ENCODE results near the gene TMEM115.

DNA sequence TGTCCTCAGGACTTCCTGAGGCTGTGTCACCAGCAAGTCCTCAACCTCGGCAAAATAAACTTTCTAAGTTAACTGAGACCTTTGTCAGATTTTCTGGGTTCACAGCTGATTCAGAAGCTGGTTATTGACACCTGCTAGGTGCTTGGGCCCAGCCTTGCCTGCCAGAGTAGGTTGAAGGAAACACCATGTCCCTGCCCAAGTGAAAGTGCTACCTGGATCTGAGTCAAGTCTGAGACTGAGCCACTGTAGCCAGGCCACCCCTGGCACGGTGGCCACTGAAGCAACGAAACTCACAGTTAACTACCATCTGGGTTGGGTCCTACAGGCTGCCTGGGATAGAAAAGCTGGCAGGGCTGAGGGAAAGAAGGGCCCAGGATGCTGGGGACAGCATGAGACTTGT lies 45.0 kb downstream of the TMEM115 start:
- TF ChIP-seq, protein P1, sequence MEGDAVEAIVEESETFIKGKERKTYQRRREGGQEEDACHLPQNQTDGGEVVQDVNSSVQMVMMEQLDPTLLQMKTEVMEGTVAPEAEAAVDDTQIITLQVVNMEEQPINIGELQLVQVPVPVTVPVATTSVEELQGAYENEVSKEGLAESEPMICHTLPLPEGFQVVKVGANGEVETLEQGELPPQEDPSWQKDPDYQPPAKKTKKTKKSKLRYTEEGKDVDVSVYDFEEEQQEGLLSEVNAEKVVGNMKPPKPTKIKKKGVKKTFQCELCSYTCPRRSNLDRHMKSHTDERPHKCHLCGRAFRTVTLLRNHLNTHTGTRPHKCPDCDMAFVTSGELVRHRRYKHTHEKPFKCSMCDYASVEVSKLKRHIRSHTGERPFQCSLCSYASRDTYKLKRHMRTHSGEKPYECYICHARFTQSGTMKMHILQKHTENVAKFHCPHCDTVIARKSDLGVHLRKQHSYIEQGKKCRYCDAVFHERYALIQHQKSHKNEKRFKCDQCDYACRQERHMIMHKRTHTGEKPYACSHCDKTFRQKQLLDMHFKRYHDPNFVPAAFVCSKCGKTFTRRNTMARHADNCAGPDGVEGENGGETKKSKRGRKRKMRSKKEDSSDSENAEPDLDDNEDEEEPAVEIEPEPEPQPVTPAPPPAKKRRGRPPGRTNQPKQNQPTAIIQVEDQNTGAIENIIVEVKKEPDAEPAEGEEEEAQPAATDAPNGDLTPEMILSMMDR (IDR thresholded peaks at IDR 0.05; ENCODE audit: low read depth, low read length): no peak
- no peak for TF ChIP-seq EZH2phosphoT487 (IDR thresholded peaks at IDR 0.05; ENCODE audit: low read depth)
